NCI-H748 treated with DMSO at 0.1 percent for 48 hours (cell line): ENCODE data around the gene SLC10A4.
"Not testable (repeated sequence)": the region's sequence is repeated elsewhere in the genome, so short reads cannot be mapped to it uniquely, and the experiment has no call there.

Experiments used
- DNase-seq: peaks from one replicate; lab custom pipeline; 2025; lab: John Stamatoyannopoulos, UW

SLC10A4 gene

GRCh38 chr4:48483006-48483776 is at the start of gene SLC10A4:
Gene SLC10A4 (plus strand): TSS chr4:48483343. CDS start chr4:48483562, 219 bp downstream.
- DNase-seq: peak; percentile 13

- no peak for DNase-seq
Observed at GRCh38 chr4:48436318-48436717, 46.8 kb upstream of the SLC10A4 start.

GRCh38 chr4:48439988-48440387 is 43.2 kb upstream of the SLC10A4 start:
- no peak for DNase-seq

- DNase-seq: not testable (repeated sequence)
Observed at GRCh38 chr4:48440914-48441313, 42.2 kb upstream of the SLC10A4 start.

GRCh38 chr4:48445704-48446103 is 37.4 kb upstream of the SLC10A4 start:
- no peak for DNase-seq

DNA sequence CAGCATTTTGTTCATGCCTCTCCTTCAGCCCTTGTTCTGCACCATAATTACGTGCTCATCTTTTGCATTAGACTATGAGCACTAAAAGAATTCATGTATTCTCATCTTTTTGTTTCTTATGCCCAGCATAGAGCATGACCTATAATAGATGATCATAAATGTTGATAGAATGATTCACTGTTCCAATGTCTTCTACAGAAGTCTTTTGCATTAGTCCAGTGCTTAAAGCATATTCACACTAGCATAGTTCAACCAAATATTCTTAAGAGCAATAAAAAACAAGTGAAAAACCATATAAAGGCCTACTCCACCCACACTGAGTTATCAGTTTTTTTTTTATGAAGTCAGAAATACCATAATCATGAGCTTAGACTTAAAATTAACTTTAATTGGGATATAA is 36.5 kb upstream of the SLC10A4 start:
- DNase-seq: no peak

DNA sequence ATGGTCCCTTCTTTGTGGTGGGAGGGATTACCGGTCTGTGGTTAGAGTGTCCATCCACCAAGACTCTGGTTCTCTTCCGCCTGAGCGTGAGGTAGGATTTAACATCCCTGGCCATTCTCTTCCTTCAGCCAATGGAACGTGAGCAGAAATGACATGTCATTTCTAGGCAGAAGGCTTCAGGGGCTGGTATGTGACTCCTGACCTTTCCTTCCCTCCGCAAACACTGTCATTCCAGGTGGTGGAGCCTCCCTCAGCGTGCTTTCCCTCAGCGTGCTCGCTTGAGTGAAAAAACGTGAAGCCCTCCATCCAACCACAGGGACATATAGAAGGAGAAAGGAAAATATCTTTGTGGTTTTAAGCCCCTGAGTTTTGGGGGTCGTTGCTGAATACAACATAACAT is 34.0 kb upstream of the SLC10A4 start:
- DNase-seq: no peak

GRCh38 chr4:48450740-48451139 is 32.4 kb upstream of the SLC10A4 start:
- no peak for DNase-seq

DNA sequence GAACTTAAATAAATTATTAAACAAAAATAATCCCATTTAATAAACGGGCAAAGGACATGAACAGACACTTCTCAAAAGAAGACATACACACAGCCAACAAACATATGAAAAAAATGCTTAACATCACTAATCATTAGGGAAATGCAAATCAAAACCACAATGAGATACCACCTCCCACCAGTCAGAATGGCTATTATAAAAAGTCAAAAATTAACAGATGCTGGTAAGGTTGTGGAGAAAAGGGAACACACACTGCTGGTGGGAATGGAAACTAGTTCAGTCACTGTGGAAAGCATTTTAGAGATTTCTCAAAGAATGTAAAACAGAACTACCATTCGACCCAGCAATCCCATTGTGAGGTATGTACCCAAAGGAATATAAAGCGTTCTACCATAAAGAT is 31.5 kb upstream of the SLC10A4 start:
- not testable (repeated sequence) for DNase-seq

GRCh38 chr4:48454591-48454990 is 28.6 kb upstream of the SLC10A4 start:
- no peak for DNase-seq

DNA sequence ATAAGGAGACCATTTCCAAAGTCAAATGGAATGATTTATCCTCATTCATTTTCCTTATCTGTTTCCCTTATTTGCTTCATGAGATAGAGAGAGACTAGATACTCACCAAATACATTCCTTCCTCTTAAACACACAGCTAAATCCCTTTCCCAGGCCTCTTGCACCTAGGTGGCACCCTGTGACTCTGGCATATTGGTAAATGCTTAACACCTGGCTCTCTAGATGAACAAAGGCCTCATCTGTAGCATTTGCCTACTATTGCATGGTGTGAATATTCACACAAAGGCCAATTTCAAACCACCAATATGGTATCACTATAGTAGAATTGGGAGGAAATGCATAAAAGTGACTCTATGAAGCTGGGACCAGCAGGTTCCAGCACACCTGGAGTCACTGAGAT is 22.1 kb upstream of the SLC10A4 start:
- DNase-seq: no peak

DNA sequence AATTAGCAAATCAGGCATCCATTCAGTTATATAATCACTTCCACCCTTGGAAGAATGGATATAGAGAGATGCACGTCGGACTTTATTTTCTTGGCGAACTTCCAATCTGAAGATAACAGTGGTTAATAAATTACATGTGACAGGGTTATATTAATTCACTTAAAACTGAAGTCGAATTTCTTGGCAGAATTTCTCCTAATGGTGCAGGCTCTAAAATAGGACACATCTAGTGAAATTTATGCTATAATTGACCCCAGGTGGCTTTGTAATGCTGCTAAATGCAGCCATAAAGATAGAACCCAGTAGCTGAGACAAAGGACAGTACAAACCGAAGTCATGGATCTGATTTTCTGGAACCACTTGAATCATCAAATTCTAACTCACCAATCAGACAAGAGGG is 20.8 kb upstream of the SLC10A4 start:
- DNase-seq: no peak

DNA sequence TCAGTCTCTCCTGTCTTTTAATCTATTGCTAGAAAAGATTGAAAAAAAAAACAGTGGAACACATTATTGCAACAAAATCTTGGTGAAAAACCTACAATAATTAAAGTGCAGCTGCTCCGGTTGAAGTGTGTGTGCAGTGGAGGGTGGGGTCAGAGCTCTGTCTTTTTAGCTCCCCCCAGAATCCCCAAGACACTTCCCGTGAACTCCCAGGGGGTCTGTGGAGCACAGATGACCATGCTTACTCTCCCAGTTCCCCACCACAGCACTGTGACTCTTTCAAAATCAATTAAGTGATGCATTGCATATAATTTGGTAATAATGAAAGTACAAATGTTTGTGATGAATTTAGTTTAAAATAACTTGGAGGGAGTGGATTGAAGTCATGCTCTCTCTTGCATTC is 15.7 kb upstream of the SLC10A4 start:
- no peak for DNase-seq

- no peak for DNase-seq
Observed at GRCh38 chr4:48467891-48468290, 15.3 kb upstream of the SLC10A4 start.

DNA sequence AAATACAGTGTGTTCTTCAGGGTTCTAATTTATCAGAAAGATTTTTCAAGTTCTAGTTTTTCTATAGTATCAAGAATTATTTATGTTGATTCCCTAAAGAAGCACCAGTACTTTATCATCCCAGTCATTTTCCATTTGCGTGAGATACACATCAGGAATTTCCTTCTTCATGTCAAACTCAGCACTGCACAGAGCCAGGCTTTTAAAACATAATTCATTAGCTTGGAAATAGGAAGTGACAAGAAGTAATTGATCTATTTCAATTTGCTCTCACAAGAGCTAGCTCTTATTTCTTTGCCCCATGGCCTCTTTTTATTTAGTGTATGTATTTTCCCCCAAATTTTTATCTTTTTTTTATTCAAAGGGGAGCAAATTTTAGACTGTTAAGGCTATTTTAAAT is 13.0 kb upstream of the SLC10A4 start:
- no peak for DNase-seq

DNA sequence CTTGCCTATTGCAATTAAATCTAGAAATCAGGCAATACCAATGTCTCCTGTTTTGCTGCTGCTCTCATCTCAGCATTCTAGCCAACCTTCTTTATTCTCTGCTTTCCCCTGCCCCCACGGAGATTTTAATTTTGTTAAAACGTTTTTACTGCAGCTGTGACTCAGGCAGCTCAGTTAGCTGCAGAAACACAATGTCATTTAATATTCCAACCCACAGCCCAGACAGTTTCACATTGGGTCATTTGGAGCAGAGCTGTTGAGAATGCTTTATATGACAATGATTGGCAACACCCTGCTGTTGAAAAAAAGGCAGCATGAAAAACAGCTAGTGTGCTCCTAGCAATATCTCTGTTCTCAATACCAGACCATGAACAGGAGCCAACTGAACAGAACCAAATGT is 12.6 kb upstream of the SLC10A4 start:
- DNase-seq: no peak

DNA sequence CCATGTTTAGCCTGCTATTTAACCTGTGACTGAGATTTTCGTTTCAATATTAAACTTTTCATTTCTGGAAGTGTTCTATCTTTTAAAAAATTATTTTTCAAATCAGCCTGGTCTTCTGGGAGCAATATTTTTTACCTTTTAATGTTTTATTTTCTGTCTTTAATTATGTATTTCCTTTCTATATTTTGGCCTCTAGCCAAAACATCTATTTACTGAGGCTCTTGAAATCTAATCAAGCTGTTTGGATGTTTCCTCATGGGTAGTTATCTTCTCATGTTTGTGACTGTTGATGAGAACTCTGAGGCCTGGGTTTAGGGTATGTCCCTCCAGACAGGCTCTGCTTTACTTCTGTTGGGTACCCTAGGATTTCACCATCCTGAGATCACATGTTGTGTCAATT is 10.3 kb upstream of the SLC10A4 start:
- peak; percentile 21 for DNase-seq

DNA sequence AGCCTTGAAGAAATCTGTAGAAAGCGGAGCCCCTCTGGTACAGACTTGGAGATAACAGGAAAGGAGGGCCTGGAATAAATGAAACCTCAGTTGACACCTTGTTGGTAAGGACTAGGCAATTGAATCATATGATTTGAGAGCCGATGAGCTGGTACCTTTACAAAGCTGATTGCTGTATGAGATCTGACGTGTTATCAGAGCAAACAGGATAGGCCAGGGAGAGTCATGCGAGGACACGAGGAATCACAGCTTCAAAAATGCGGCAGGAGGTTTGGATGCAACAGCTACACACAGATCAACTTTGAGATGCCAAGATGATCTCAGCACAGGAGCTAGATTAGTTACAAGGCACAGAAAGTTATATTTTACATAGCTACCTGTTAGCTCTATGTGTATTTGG is 7.4 kb upstream of the SLC10A4 start:
- no peak for DNase-seq

DNA sequence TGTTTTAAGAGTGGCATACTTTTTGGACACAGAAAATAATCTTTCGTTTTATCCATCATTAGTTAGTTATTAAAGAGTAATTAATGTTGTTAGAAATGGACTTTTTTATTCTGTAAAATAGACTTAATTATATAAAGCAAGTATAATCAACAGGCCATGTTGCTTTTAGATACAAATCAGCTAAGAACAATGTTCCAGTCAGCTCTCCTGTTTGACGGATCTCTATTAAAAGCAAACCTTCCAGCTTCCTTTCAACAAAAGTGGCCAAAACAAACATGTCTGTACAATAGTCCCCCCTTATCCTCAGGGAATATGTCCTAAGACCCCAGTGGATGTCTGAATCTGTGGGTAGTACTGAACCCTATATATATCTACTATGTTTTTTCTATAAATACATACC is 4.9 kb upstream of the SLC10A4 start:
- DNase-seq: no peak

DNA sequence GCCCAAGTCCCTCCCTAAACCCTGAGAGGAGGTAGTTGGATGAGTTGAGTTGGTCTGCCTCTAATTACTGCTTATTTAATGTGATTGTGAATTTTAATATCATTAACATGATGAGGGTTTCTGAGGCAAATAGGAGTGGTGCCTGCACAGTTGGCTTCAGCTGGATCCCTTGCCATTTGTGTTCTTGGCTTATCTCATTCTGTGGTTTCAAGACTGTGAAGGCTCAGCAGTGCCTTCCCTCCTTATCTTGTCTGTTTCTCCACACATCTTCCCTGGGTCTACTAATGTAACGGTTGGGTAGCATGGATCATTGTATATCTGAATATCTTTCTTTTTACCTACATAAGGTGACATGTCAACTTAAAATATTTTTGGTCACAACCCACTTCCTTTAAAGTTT is 1.6 kb upstream of the SLC10A4 start:
- DNase-seq: no peak

DNA sequence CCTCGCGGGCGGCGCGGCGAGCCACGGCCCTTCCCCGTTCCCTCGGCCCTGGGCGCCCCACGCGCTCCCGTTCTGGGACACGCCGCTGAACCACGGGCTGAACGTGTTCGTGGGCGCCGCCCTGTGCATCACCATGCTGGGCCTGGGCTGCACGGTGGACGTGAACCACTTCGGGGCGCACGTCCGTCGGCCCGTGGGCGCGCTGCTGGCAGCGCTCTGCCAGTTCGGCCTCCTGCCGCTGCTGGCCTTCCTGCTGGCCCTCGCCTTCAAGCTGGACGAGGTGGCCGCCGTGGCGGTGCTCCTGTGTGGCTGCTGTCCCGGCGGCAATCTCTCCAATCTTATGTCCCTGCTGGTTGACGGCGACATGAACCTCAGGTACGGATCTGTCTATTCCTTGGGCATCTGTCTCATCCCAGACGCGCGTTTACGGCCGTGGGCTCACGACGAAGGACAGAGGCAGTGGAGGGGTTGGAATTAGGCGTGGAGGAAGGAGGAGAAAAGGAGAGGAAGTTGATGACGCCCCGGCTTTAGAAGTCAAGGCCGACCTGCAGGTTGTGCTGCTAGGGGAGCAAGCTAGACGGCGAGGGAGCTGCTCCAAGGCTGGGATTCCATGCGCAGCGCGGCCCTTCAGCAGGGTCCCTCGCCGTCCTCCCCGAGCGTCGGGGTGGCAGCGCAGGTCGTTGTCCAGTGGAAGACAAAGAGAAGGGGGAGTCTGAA is 792 bp downstream of the SLC10A4 start:
- no peak for DNase-seq

DNA sequence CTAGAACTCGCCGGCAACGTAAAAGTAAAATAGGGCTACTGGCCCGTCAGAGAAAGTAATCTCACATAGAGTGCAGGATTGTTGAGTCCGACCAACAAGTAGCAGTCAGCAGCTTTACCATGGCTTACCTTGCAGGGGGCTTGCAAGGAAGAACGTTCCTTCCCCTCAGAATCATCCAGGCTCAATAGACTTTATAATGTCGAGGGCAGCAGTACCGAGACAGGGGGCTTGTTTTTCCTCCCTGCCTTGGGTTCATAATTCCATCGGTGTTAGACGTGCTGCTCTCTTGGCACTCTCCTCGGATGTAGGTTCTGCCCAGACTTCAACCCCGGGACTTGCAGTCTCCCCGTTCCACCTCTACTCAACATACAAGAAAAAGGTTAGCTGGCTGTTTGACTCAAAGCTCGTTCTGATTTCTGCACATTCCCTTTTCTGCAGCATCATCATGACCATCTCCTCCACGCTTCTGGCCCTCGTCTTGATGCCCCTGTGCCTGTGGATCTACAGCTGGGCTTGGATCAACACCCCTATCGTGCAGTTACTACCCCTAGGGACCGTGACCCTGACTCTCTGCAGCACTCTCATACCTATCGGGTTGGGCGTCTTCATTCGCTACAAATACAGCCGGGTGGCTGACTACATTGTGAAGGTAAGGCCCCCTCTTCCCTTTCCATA is 1.5 kb downstream of the SLC10A4 start:
- no peak for DNase-seq

- no peak for DNase-seq
Observed at GRCh38 chr4:48489683-48490011, 6.5 kb downstream of the SLC10A4 start.
